ENCODE results near the gene SPATS2.
"Not testable (repeated sequence)": the region's sequence is repeated elsewhere in the genome, so short reads cannot be mapped to it uniquely, and the experiment has no call there.

Gene SPATS2

DNA sequence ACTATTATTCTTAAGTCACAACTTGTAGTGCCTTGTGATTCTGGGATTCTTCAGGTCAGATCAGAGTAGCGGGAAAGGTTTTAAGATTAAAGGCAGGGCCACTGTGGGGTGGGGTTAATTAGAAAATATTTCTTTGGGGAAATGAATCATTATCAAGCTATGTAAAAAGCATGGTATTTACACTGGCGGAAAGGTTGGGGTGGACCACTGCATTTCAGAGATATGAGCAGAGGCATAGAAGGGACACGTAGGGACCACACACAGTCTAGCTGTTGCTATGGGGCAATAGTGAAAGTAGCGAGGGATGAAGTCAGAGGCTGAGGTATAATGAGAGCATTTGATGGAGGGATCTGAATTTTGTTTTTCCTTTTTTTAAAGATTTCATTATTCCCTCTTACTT is 139.9 kb downstream of the SPATS2 start:
- Histone ChIP-seq H3K79me2 (ENCODE audit: insufficient read depth, low read length) (no peaks in the 10 kb centered on the region), H3F3A (ENCODE audit: insufficient read depth) (peaks cover 2% of the 10 kb centered on the region; the same call in 1 of the 2 replicates), H2AFZ (ENCODE audit: low read depth, low read length, severe bottlenecking) (no peak overlapping the region), H3K27ac (ENCODE audit: low read depth, low read length) (no peak overlapping the region), H3K4me3 (ENCODE audit: insufficient read depth, low read length, poor library complexity, severe bottlenecking) (no peak overlapping the region), H3K4me2 (ENCODE audit: low read depth, low read length, poor library complexity, severe bottlenecking) (no peak overlapping the region), H3K36me3 (ENCODE audit: low read length) (0 out of 2 replicates have a peak, but pooled peaks cover 7% of the 10 kb centered on the region), H3K9me3 (ENCODE audit: insufficient read depth, low read length) (no peaks in the 10 kb centered on the region), H3K9me2 (replicated peaks; ENCODE audit: insufficient read depth, low read length) (no peaks in the 10 kb centered on the region), H3K27me3 (ENCODE audit: low read length) (no peaks in the 10 kb centered on the region), H4K20me1 (ENCODE audit: low read depth, low read length) (no peaks in the 10 kb centered on the region), H3K9ac (ENCODE audit: low read length) (no peak overlapping the region)
- no peak for TF ChIP-seq EZH2phosphoT487 (conservative IDR thresholded peaks at IDR 0.05; ENCODE audit: low read length)
- TF ChIP-seq, protein P1, sequence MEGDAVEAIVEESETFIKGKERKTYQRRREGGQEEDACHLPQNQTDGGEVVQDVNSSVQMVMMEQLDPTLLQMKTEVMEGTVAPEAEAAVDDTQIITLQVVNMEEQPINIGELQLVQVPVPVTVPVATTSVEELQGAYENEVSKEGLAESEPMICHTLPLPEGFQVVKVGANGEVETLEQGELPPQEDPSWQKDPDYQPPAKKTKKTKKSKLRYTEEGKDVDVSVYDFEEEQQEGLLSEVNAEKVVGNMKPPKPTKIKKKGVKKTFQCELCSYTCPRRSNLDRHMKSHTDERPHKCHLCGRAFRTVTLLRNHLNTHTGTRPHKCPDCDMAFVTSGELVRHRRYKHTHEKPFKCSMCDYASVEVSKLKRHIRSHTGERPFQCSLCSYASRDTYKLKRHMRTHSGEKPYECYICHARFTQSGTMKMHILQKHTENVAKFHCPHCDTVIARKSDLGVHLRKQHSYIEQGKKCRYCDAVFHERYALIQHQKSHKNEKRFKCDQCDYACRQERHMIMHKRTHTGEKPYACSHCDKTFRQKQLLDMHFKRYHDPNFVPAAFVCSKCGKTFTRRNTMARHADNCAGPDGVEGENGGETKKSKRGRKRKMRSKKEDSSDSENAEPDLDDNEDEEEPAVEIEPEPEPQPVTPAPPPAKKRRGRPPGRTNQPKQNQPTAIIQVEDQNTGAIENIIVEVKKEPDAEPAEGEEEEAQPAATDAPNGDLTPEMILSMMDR (IDR thresholded peaks at IDR 0.05; ENCODE audit: insufficient read depth, low read length, poor library complexity, severe bottlenecking), result no peak

DNA sequence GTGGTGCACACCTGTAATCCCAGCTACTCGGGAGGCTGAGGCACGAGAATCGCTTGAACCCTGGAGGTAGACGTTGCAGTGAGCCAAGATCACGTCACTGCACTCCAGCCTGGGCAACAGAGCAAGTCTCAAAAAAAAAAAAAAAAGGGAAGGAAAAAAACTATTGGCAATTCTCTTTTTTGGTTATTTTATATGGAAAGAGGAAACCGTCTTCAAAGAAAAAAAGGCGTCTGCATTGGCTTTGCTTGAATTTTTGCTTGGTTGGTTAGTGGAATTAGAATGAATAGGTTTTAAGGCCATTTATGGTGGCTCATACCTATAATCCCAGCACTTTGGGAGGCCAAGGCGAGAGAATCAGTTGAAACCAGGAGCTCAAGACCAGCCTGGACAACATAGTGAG is 142.4 kb downstream of the SPATS2 start:
- not testable (repeated sequence) for H3K36me3 ChIP-seq (ENCODE audit: low read length); H3K4me3 ChIP-seq (ENCODE audit: insufficient read depth, low read length, poor library complexity, severe bottlenecking); H3K9me3 ChIP-seq (ENCODE audit: insufficient read depth, low read length); H4K20me1 ChIP-seq (ENCODE audit: low read depth, low read length); H3K27me3 ChIP-seq (ENCODE audit: low read length); H3K9ac ChIP-seq (ENCODE audit: low read length); H3K79me2 ChIP-seq (ENCODE audit: insufficient read depth, low read length); H3K4me2 ChIP-seq (ENCODE audit: low read depth, low read length, poor library complexity, severe bottlenecking); H3K9me2 ChIP-seq (replicated peaks; ENCODE audit: insufficient read depth, low read length); H2AFZ ChIP-seq (ENCODE audit: low read depth, low read length, severe bottlenecking); H3K27ac ChIP-seq (ENCODE audit: low read depth, low read length)
- H3F3A ChIP-seq (ENCODE audit: insufficient read depth), result peaks cover 17% of the 10 kb centered on the region

DNA sequence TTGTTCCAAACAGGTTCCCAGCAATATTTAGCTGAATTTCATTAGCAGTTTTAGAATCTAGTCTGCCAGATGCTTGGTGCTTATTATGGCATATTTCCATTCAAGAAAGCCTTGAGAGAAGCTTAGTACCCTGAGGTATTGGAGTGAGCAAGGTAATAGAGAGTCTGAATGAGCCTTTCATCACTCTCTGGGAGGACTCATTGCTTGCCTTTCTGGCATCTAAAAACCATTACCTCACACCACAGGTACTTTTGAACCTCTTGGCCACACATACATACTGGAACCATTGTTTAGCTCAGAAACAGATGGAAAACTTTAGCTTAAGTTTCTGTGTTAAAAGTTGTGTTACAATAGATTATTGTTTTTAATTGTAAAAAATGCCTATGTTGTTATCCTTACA is 144.1 kb downstream of the SPATS2 start:
- Histone ChIP-seq H3K79me2 (ENCODE audit: insufficient read depth, low read length) (no peaks in the 10 kb centered on the region), H3K4me2 (ENCODE audit: low read depth, low read length, poor library complexity, severe bottlenecking) (no peak overlapping the region), H3K9me3 (ENCODE audit: insufficient read depth, low read length) (no peaks in the 10 kb centered on the region), H4K20me1 (ENCODE audit: low read depth, low read length) (no peaks in the 10 kb centered on the region), H3K9me2 (replicated peaks; ENCODE audit: insufficient read depth, low read length) (no peaks in the 10 kb centered on the region), H2AFZ (ENCODE audit: low read depth, low read length, severe bottlenecking) (no peak overlapping the region), H3K36me3 (ENCODE audit: low read length) (no peaks in the 10 kb centered on the region), H3K9ac (ENCODE audit: low read length) (no peak overlapping the region), H3K27ac (ENCODE audit: low read depth, low read length) (no peak overlapping the region), H3F3A (ENCODE audit: insufficient read depth) (peaks cover 22% of the 10 kb centered on the region), H3K4me3 (ENCODE audit: insufficient read depth, low read length, poor library complexity, severe bottlenecking) (no peak overlapping the region), H3K27me3 (ENCODE audit: low read length) (no peaks in the 10 kb centered on the region)
- no peak for TF ChIP-seq EZH2phosphoT487 (conservative IDR thresholded peaks at IDR 0.05; ENCODE audit: low read length)
- TF ChIP-seq, protein P1 (IDR thresholded peaks at IDR 0.05; ENCODE audit: insufficient read depth, low read length, poor library complexity, severe bottlenecking), result no peak

DNA sequence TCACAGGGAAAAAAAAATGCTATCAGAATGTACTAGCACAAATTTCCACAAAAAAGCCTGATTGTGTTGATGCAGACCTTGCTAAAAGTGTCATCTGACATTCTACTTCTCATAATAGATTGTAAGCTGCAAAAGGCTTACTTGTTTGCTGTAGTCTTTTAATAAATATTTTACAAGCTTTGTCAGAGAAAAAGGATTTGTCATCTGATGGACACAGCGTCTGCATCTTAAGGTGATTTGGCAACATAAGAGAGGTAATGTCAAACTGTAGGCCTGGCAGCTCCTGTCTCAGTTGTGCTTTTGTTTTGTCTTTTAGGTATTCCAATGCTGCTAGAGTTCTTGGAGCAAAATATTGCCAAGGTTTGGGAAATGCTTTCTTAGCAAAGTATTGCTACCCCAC is 145.3 kb downstream of the SPATS2 start:
- peaks cover 22% of the 10 kb centered on the region for H3F3A ChIP-seq (ENCODE audit: insufficient read depth)
- no peak overlapping the region for H2AFZ ChIP-seq (ENCODE audit: low read depth, low read length, severe bottlenecking)
- no peaks in the 10 kb centered on the region for H3K79me2 ChIP-seq (ENCODE audit: insufficient read depth, low read length)
- H3K4me3 ChIP-seq (ENCODE audit: insufficient read depth, low read length, poor library complexity, severe bottlenecking), result no peak overlapping the region
- no peak for TF ChIP-seq EZH2phosphoT487 (conservative IDR thresholded peaks at IDR 0.05; ENCODE audit: low read length)
- TF ChIP-seq, protein P1 (IDR thresholded peaks at IDR 0.05; ENCODE audit: insufficient read depth, low read length, poor library complexity, severe bottlenecking), result no peak
- H3K27ac ChIP-seq (ENCODE audit: low read depth, low read length), result no peak overlapping the region
- H3K36me3 ChIP-seq (ENCODE audit: low read length), result no peaks in the 10 kb centered on the region
- H3K27me3 ChIP-seq (ENCODE audit: low read length), result no peaks in the 10 kb centered on the region
- no peak overlapping the region for H3K4me2 ChIP-seq (ENCODE audit: low read depth, low read length, poor library complexity, severe bottlenecking)
- no peaks in the 10 kb centered on the region for H3K9me3 ChIP-seq (ENCODE audit: insufficient read depth, low read length)
- no peaks in the 10 kb centered on the region for H3K9me2 ChIP-seq (replicated peaks; ENCODE audit: insufficient read depth, low read length)
- H4K20me1 ChIP-seq (ENCODE audit: low read depth, low read length), result no peaks in the 10 kb centered on the region
- no peak overlapping the region for H3K9ac ChIP-seq (ENCODE audit: low read length)

Data from SU-DHL-6 (cell line).